T-helper 1 cell treated with Interleukin-12 subunit alpha and Interleukin-12 subunit beta and Interleukin-4 antibody, amounts not matched to agents 30 μg/mL and 1 μg/mL, for 36 hours (primary cell): Measurements from ENCODE around the gene ATAT1.
"Not testable (repeated sequence)": the region's sequence is repeated elsewhere in the genome, so short reads cannot be mapped to it uniquely, and the experiment has no call there.

ENCODE experiments used
- H3K27ac Mint-ChIP-seq: one replicate; pipeline ENCODE4 v1.8.0; 2021; ENCODE audit warnings: mild to moderate bottlenecking, mixed read lengths
- H3K27me3 Mint-ChIP-seq: one replicate; pipeline ENCODE4 v1.8.0; 2021; ENCODE audit warnings: low read depth, mixed read lengths
- H3K36me3 Mint-ChIP-seq: one replicate; pipeline ENCODE4 v1.8.0; 2021; ENCODE audit warnings: low read depth, mixed read lengths
- H3K4me1 Mint-ChIP-seq: one replicate; pipeline ENCODE4 v1.8.0; 2021; ENCODE audit warnings: low read depth, mixed read lengths
- H3K4me3 Mint-ChIP-seq: one replicate; pipeline ENCODE4 v1.8.0; 2021; ENCODE audit warnings: mild to moderate bottlenecking, moderate library complexity, mixed read lengths
- H3K9me3 Mint-ChIP-seq: one replicate; pipeline ENCODE4 v1.8.0; 2021; ENCODE audit warnings: mixed read lengths

The ATAT1 gene

GRCh38 chr6:30654798-30655742 lies 28.4 kb downstream of the ATAT1 start:
- no peaks in the 10 kb centered on the region for H3K27me3 Mint-ChIP-seq
- H3K36me3 Mint-ChIP-seq: peaks cover 53% of the 10 kb centered on the region
- no peak overlapping the region for H3K4me3 Mint-ChIP-seq
- no peaks in the 10 kb centered on the region for H3K9me3 Mint-ChIP-seq
- peaks cover 2% of the 10 kb centered on the region for H3K4me1 Mint-ChIP-seq
- H3K27ac Mint-ChIP-seq: no peak overlapping the region

- Mint-ChIP-seq H3K9me3 (no peaks in the 10 kb centered on the region), H3K36me3 (peaks cover 55% of the 10 kb centered on the region), H3K27ac (no peak overlapping the region), H3K4me3 (no peak overlapping the region), H3K4me1 (peaks cover 2% of the 10 kb centered on the region), H3K27me3 (no peaks in the 10 kb centered on the region)
Measured at GRCh38 chr6:30655743-30656094, 29.0 kb downstream of the ATAT1 start.

GRCh38 chr6:30656513-30656912 lies 29.8 kb downstream of the ATAT1 start:
- no peak overlapping the region for H3K4me3 Mint-ChIP-seq
- peaks cover 52% of the 10 kb centered on the region for H3K36me3 Mint-ChIP-seq
- no peaks in the 10 kb centered on the region for H3K4me1 Mint-ChIP-seq
- H3K9me3 Mint-ChIP-seq: no peaks in the 10 kb centered on the region
- H3K27me3 Mint-ChIP-seq: no peaks in the 10 kb centered on the region
- H3K27ac Mint-ChIP-seq: no peak overlapping the region

GRCh38 chr6:30657454-30657853 lies 30.8 kb downstream of the ATAT1 start:
- Mint-ChIP-seq H3K27me3 (no peaks in the 10 kb centered on the region), H3K9me3 (no peaks in the 10 kb centered on the region), H3K36me3 (peaks cover 53% of the 10 kb centered on the region), H3K4me3 (no peak overlapping the region), H3K27ac (peak overlapping the region; percentile 12), H3K4me1 (no peaks in the 10 kb centered on the region)

- H3K4me3 Mint-ChIP-seq, H3K4me1 Mint-ChIP-seq, H3K27me3 Mint-ChIP-seq, H3K9me3 Mint-ChIP-seq: not testable (repeated sequence)
- H3K27ac Mint-ChIP-seq: peak overlapping the region; percentile 12
- peaks cover 58% of the 10 kb centered on the region for H3K36me3 Mint-ChIP-seq
Measured at GRCh38 chr6:30657922-30658321, 31.2 kb downstream of the ATAT1 start.

GRCh38 chr6:30664994-30665767 lies 38.5 kb downstream of the ATAT1 start:
- Mint-ChIP-seq H3K9me3 (no peaks in the 10 kb centered on the region), H3K27me3 (no peaks in the 10 kb centered on the region), H3K4me1 (peaks cover 5% of the 10 kb centered on the region), H3K4me3 (no peak overlapping the region), H3K27ac (no peak overlapping the region), H3K36me3 (peaks cover 44% of the 10 kb centered on the region)

- H3K27ac Mint-ChIP-seq, H3K4me3 Mint-ChIP-seq, H3K9me3 Mint-ChIP-seq, H3K27me3 Mint-ChIP-seq: not testable (repeated sequence)
- Mint-ChIP-seq H3K4me1 (peaks cover 15% of the 10 kb centered on the region), H3K36me3 (peaks cover 51% of the 10 kb centered on the region)
Measured at GRCh38 chr6:30666300-30666699, 39.6 kb downstream of the ATAT1 start.

GRCh38 chr6:30670760-30671527 lies 44.3 kb downstream of the ATAT1 start:
- no peaks in the 10 kb centered on the region for H3K27me3 Mint-ChIP-seq
- peak overlapping the region; percentile 73 for H3K4me3 Mint-ChIP-seq
- H3K27ac Mint-ChIP-seq: peak overlapping the region; percentile 39
- H3K9me3 Mint-ChIP-seq: no peaks in the 10 kb centered on the region
- peaks cover 31% of the 10 kb centered on the region for H3K36me3 Mint-ChIP-seq
- peaks cover 27% of the 10 kb centered on the region for H3K4me1 Mint-ChIP-seq

- peaks cover 30% of the 10 kb centered on the region for H3K4me1 Mint-ChIP-seq
- no peaks in the 10 kb centered on the region for H3K9me3 Mint-ChIP-seq
- peak within 1 kb of the TSS; percentile 86 for H3K27ac Mint-ChIP-seq
- H3K4me3 Mint-ChIP-seq: peak within 1 kb of the TSS; percentile 90
- H3K27me3 Mint-ChIP-seq: no peaks in the 10 kb centered on the region
- H3K36me3 Mint-ChIP-seq: peaks cover 36% of the 10 kb centered on the region
Measured at GRCh38 chr6:30672445-30673253, 46.0 kb downstream of the ATAT1 start, which contains the start of gene DHX16. Gene DHX16 (minus strand): TSS chr6:30673006. CDS start chr6:30672841, 165 bp downstream.

- H3K4me3 Mint-ChIP-seq: no peak overlapping the region
- peaks cover 42% of the 10 kb centered on the region for H3K36me3 Mint-ChIP-seq
- no peaks in the 10 kb centered on the region for H3K27me3 Mint-ChIP-seq
- H3K4me1 Mint-ChIP-seq: peaks cover 33% of the 10 kb centered on the region
- H3K27ac Mint-ChIP-seq: peak overlapping the region; percentile 63
- H3K9me3 Mint-ChIP-seq: no peaks in the 10 kb centered on the region
Measured at GRCh38 chr6:30676660-30677285, 50.1 kb downstream of the ATAT1 start.

- Mint-ChIP-seq H3K4me1 (peaks cover 27% of the 10 kb centered on the region), H3K27ac (peak overlapping the region; percentile 75), H3K9me3 (no peaks in the 10 kb centered on the region), H3K36me3 (peaks cover 60% of the 10 kb centered on the region), H3K27me3 (no peaks in the 10 kb centered on the region), H3K4me3 (peak overlapping the region; percentile 100)
Measured at GRCh38 chr6:30678964-30679726, 52.5 kb downstream of the ATAT1 start.

GRCh38 chr6:30679765-30680535 lies 53.3 kb downstream of the ATAT1 start:
- Mint-ChIP-seq H3K4me1 (peaks cover 27% of the 10 kb centered on the region), H3K27ac (peak overlapping the region; percentile 67), H3K4me3 (peak overlapping the region; percentile 100), H3K9me3 (no peaks in the 10 kb centered on the region), H3K36me3 (peaks cover 62% of the 10 kb centered on the region), H3K27me3 (no peaks in the 10 kb centered on the region)
